Prostate gland (tissue), 2 donors: ENCODE measurements around the gene BLOC1S4.

Source experiments
- POLR2A ChIP-seq: fragments of 450-650 bp; IDR thresholded peaks from one replicate; pipeline ENCODE4 v1.6.1; 2016; ENCODE audit warnings: antibody characterized with exemption, mild to moderate bottlenecking
- TF ChIP-seq, protein P1 (sequence below), 4 experiments: fragments of 200-600 bp in 2 of 4; fragments of 450-650 bp in 2 of 4; sonication (generic) in 2 of 4; IDR thresholded peaks; 1 replicate in 3 of 4; 2 replicates in 1 of 4; pipeline ENCODE4 v1.5.1; 2016 to 2019; ENCODE audit warnings: antibody characterized with exemption in 4 of 4, mild to moderate bottlenecking in 2 of 4, moderate library complexity in 2 of 4

DNA sequence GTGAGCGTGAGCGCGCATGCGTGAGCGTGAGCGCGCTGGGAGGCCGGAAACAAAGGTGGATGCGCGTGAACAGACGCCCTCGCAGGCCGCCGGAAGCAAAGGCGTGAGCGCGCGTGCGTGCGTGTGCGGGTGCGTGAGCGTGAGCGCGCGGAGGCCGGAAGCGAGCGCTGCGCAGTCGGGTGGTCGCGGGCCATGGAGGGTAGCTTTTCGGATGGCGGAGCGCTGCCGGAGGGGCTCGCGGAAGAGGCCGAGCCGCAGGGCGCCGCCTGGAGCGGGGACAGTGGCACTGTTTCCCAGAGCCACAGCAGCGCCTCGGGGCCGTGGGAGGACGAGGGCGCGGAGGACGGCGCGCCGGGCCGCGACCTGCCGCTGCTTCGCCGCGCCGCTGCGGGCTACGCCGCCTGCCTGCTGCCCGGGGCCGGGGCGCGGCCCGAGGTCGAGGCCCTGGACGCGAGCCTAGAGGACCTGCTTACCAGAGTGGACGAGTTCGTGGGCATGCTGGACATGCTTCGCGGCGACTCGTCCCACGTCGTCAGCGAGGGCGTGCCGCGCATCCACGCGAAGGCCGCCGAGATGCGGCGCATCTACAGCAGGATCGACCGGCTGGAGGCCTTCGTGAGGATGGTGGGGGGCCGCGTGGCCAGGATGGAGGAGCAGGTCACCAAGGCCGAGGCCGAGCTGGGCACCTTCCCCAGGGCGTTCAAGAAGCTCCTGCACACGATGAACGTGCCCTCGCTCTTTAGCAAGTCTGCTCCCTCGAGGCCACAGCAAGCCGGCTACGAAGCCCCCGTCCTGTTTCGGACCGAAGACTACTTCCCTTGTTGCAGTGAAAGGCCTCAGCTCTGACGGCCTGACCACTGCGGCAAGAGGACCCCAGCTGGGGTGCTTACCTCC is at the start of gene BLOC1S4:
- TF ChIP-seq, protein P1, sequence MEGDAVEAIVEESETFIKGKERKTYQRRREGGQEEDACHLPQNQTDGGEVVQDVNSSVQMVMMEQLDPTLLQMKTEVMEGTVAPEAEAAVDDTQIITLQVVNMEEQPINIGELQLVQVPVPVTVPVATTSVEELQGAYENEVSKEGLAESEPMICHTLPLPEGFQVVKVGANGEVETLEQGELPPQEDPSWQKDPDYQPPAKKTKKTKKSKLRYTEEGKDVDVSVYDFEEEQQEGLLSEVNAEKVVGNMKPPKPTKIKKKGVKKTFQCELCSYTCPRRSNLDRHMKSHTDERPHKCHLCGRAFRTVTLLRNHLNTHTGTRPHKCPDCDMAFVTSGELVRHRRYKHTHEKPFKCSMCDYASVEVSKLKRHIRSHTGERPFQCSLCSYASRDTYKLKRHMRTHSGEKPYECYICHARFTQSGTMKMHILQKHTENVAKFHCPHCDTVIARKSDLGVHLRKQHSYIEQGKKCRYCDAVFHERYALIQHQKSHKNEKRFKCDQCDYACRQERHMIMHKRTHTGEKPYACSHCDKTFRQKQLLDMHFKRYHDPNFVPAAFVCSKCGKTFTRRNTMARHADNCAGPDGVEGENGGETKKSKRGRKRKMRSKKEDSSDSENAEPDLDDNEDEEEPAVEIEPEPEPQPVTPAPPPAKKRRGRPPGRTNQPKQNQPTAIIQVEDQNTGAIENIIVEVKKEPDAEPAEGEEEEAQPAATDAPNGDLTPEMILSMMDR (IDR thresholded peaks at IDR 0.05), result peak in 2 of 4 experiments; percentile 37 to 47
- peak; percentile 79 for TF ChIP-seq POLR2A
